ENCODE data around the gene CLDN3. TPM values are rescaled to one million over a fixed set of nuclear protein-coding genes. Genes with fewer than 3 reads are reported as not detected.

The CLDN3 gene
- total RNA-seq, 4 donors from 2014 or later: not detected

DNA sequence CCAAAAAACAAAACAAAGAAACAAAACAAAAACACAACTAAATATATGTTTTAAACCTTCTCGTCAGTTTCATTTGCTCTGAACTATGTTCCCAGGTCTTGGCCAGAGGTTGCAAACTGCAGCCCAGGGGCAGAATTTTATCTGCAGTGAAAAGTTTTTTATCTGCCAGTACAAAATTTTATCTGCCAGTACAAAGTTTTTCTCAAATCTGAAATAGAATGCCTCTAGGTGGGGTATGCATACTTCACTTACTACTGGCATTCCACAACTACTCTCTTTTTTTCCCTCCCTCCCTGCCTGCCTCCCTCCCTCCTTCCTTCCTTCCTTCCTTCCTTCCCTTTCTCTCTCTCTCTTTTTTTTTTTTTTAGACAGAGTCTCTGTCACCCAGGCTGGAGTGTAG is 9.4 kb upstream of the CLDN3 start:
- Histone ChIP-seq H3K4me3 (no peak overlapping the region), H3K27me3 (no peaks in the 10 kb centered on the region), H3K9me3 (no peaks in the 10 kb centered on the region), H3K36me3 (no peaks in the 10 kb centered on the region), H3K4me1 (no peaks in the 10 kb centered on the region), H3K27ac (no peak overlapping the region)
- no peak for DNase-seq (ENCODE audit: low spot score in 2 of 2)
- TF ChIP-seq, protein P1, sequence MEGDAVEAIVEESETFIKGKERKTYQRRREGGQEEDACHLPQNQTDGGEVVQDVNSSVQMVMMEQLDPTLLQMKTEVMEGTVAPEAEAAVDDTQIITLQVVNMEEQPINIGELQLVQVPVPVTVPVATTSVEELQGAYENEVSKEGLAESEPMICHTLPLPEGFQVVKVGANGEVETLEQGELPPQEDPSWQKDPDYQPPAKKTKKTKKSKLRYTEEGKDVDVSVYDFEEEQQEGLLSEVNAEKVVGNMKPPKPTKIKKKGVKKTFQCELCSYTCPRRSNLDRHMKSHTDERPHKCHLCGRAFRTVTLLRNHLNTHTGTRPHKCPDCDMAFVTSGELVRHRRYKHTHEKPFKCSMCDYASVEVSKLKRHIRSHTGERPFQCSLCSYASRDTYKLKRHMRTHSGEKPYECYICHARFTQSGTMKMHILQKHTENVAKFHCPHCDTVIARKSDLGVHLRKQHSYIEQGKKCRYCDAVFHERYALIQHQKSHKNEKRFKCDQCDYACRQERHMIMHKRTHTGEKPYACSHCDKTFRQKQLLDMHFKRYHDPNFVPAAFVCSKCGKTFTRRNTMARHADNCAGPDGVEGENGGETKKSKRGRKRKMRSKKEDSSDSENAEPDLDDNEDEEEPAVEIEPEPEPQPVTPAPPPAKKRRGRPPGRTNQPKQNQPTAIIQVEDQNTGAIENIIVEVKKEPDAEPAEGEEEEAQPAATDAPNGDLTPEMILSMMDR (IDR thresholded peaks at IDR 0.05): no peak
- no peak for TF ChIP-seq EP300 (IDR thresholded peaks at IDR 0.05)
- TF ChIP-seq POLR2A (IDR thresholded peaks at IDR 0.05): no peak
- 68 to 75% methylated on average over 1 of the region's 1 CpG for whole genome bisulfite sequencing, 2 donors

DNA sequence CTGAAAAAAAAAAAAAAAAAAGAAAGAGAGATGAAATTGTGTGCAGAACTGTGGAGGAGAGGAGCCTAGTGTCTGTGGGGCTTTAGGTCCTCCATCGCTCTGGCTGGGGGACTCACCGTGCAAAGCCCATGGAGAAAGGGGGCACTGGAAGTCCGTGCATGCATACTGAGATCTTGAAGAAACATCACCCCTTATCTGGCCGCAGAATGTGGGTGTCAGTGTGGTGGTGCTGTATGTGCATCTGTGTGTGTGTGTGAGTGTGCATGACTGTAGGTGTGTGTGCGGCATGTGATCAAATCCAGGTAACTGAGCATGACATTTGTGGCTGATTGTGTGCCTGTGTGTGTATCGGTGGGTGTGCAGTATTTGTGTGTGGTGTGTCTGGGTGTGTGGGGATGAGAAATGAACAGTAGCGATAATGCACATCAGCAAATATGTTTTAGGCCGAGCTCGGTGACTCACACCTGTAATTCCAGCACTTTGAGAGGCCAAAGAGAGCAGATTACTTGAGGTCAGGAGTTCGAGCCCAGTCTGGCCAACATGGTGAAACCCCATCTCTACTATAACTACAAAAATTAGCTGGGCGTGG is 8.8 kb upstream of the CLDN3 start:
- H3K9me3 ChIP-seq: no peaks in the 10 kb centered on the region
- no peaks in the 10 kb centered on the region for H3K4me1 ChIP-seq
- no peaks in the 10 kb centered on the region for H3K27me3 ChIP-seq
- no peak for DNase-seq (ENCODE audit: low spot score in 2 of 2)
- no peak overlapping the region for H3K27ac ChIP-seq
- no peak for TF ChIP-seq POLR2A (IDR thresholded peaks at IDR 0.05)
- TF ChIP-seq, protein P1 (IDR thresholded peaks at IDR 0.05): no peak
- no peak for TF ChIP-seq EP300 (IDR thresholded peaks at IDR 0.05)
- H3K36me3 ChIP-seq: no peaks in the 10 kb centered on the region
- no peak overlapping the region for H3K4me3 ChIP-seq
- 92 to 95% methylated on average over 11 of the region's 11 CpGs for WGBS, 2 donors

DNA sequence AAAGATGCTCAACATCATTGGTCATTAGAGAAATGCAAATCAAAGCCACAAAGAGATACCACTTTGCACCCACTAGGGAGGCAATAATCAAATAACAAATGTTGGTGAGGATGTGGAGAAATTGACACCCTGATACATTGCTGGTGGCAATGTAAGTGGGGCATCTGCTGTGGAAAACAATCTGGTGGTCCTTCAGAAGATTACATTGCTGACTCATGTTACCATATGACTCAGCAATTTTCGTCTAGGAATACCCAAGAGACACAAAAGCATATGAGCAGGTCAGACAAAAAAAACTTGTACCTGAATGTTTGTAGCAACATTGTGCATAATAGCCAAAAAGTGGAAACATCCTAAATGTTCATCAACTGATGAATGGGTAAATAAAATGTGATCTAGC is 4.9 kb upstream of the CLDN3 start:
- TF ChIP-seq EP300 (IDR thresholded peaks at IDR 0.05) (no peak), POLR2A (IDR thresholded peaks at IDR 0.05) (no peak)
- TF ChIP-seq, protein P1 (IDR thresholded peaks at IDR 0.05): no peak
- H3K4me1 ChIP-seq: peaks cover 0 to 8% (median 3%) of the 10 kb centered on the region in 4 donors
- peaks cover 0 to 19% of the 10 kb centered on the region in 2 donors for H3K27me3 ChIP-seq
- H3K36me3 ChIP-seq: no peaks in the 10 kb centered on the region
- 6% methylated on average over 1 of the region's 1 CpG for WGBS, 2 donors
- H3K9me3 ChIP-seq: no peaks in the 10 kb centered on the region
- no peak overlapping the region for H3K27ac ChIP-seq
- no peak for DNase-seq (ENCODE audit: low spot score in 2 of 2)
- no peak overlapping the region for H3K4me3 ChIP-seq

- peaks cover 0 to 14% (median 3%) of the 10 kb centered on the region in 4 donors for H3K4me1 ChIP-seq
- WGBS, 2 donors: 93% methylated on average over 6 of the region's 6 CpGs
- peak overlapping the region in 1 of 4 donors; percentile 42 for H3K27ac ChIP-seq
- H3K27me3 ChIP-seq: peaks cover 0 to 29% of the 10 kb centered on the region in 2 donors
- no peak overlapping the region for H3K4me3 ChIP-seq
- no peak for DNase-seq (ENCODE audit: low spot score in 2 of 2)
- no peak for TF ChIP-seq POLR2A (IDR thresholded peaks at IDR 0.05)
- no peak for TF ChIP-seq EP300 (IDR thresholded peaks at IDR 0.05)
- TF ChIP-seq, protein P1 (IDR thresholded peaks at IDR 0.05): no peak
- H3K36me3 ChIP-seq: no peaks in the 10 kb centered on the region
- no peaks in the 10 kb centered on the region for H3K9me3 ChIP-seq
These were observed 3.8 kb upstream of the CLDN3 start for GRCh38 chr7:73773700-73774517.

Measured in tibial nerve (tissue), 4 donors.